HepG2 (cell line): Measurements from ENCODE around the gene EEF1AKMT3. TPM values are rescaled to one million over a fixed set of nuclear protein-coding genes. Genes with fewer than 3 reads are reported as not detected.

ENCODE experiments used
- CBFB ChIP-seq: sonication (generic); formaldehyde crosslinking; IDR thresholded peaks from 2 replicates; pipeline ENCODE4 v1.4.0; 2020; ENCODE audit warnings: missing genetic modification reagents
- ETV6 ChIP-seq: sonication (generic); formaldehyde crosslinking; conservative IDR thresholded peaks from 2 replicates; pipeline ENCODE4 v1.4.0; 2020; ENCODE audit warnings: missing genetic modification reagents
- FOSL2 ChIP-seq: sonication (generic); formaldehyde crosslinking; IDR thresholded peaks from 2 replicates; pipeline ENCODE4 v1.4.0; 2020; ENCODE audit warnings: missing genetic modification reagents
- FOXA1 ChIP-seq, 2 experiments: fragments of 450-650 bp in 1 of 2; sonication (generic) in 1 of 2; formaldehyde crosslinking in 1 of 2; IDR thresholded peaks; 2 replicates each; pipeline versions ENCODE4 v1.4.0 to v1.6.1; 2016 to 2020; ENCODE audit warnings: missing genetic modification reagents in 1 of 2
- HOXD1 ChIP-seq: sonication (generic); formaldehyde crosslinking; IDR thresholded peaks from 2 replicates; pipeline ENCODE4 v1.5.0; 2020; ENCODE audit warnings: missing genetic modification reagents
- KDM3A ChIP-seq: IDR thresholded peaks from 2 replicates; pipeline ENCODE4 v1.6.1; 2018; ENCODE audit warnings: low read depth, missing compliant biosample characterization
- MED13 ChIP-seq: sonication (generic); formaldehyde crosslinking; IDR thresholded peaks from 2 replicates; pipeline ENCODE4 v1.5.0; 2020; ENCODE audit warnings: missing genetic modification reagents
- NCOA1 ChIP-seq: sonication (generic); formaldehyde crosslinking; IDR thresholded peaks from 2 replicates; pipeline ENCODE4 v1.9.0; 2021; ENCODE audit warnings: missing genetic modification reagents
- NFKBIZ ChIP-seq: IDR thresholded peaks from 2 replicates; pipeline ENCODE4 v1.6.1; 2018; ENCODE audit warnings: missing genetic modification reagents, missing compliant biosample characterization
- PTBP1 ChIP-seq: fragments of 200-400 bp; formaldehyde crosslinking; IDR thresholded peaks from 2 replicates; pipeline ENCODE4 v1.6.1; 2018; ENCODE audit warnings: low read length, low read depth; ENCODE audit not compliant: poor library complexity, severe bottlenecking
- REPIN1 ChIP-seq: sonication (generic); formaldehyde crosslinking; IDR thresholded peaks from 2 replicates; pipeline ENCODE4 v1.8.0; 2022; ENCODE audit warnings: missing genetic modification reagents, low read depth, mild to moderate bottlenecking, borderline replicate concordance
- RFX5 ChIP-seq: IDR thresholded peaks from 2 replicates; pipeline ENCODE4 v1.6.1; 2011; ENCODE audit warnings: low read depth, low read length, improper control_type of control experiment
- SALL2 ChIP-seq: sonication (generic); formaldehyde crosslinking; IDR thresholded peaks from 2 replicates; pipeline ENCODE4 v1.8.1; 2023; ENCODE audit warnings: mild to moderate bottlenecking, missing genetic modification reagents, inconsistent platforms
- SNAPC2 ChIP-seq: sonication (generic); formaldehyde crosslinking; IDR thresholded peaks from 2 replicates; pipeline ENCODE4 v1.8.1; 2022; ENCODE audit warnings: mild to moderate bottlenecking, missing genetic modification reagents
- SP4 ChIP-seq: sonication (generic); formaldehyde crosslinking; IDR thresholded peaks from 2 replicates; pipeline ENCODE4 v1.8.1; 2023; ENCODE audit warnings: mild to moderate bottlenecking, missing genetic modification reagents
- TEAD3 ChIP-seq: optimal IDR thresholded peaks from 2 replicates; pipeline ENCODE3; 2016; ENCODE audit warnings: borderline replicate concordance
- U2AF2 ChIP-seq: fragments of 200-400 bp; formaldehyde crosslinking; IDR thresholded peaks from 2 replicates; pipeline ENCODE4 v1.6.1; 2017; ENCODE audit warnings: low read depth, mild to moderate bottlenecking, low read length
- ZBTB26 ChIP-seq: IDR thresholded peaks from 2 replicates; pipeline ENCODE4 v1.6.1; 2016; ENCODE audit warnings: missing compliant biosample characterization, missing genetic modification reagents, borderline replicate concordance
- ZBTB7A ChIP-seq: sonication (generic); formaldehyde crosslinking; IDR thresholded peaks from 2 replicates; pipeline ENCODE4 v1.8.0; 2022; ENCODE audit warnings: mild to moderate bottlenecking, missing genetic modification reagents
- ZNF207 ChIP-seq: fragments of 450-650 bp; IDR thresholded peaks from 2 replicates; pipeline ENCODE4 v1.6.1; 2016; ENCODE audit warnings: antibody characterized with exemption, borderline replicate concordance
- ZNF251 ChIP-seq: sonication (generic); formaldehyde crosslinking; IDR thresholded peaks from 2 replicates; pipeline ENCODE4 v1.9.0; 2021; ENCODE audit warnings: mild to moderate bottlenecking, missing genetic modification reagents
- ZNF335 ChIP-seq: sonication (generic); formaldehyde crosslinking; IDR thresholded peaks from 2 replicates; pipeline ENCODE4 v1.4.0; 2020; ENCODE audit warnings: missing genetic modification reagents
- ZNF496 ChIP-seq: sonication (generic); formaldehyde crosslinking; IDR thresholded peaks from 2 replicates; pipeline ENCODE4 v1.8.1; 2023; ENCODE audit warnings: mild to moderate bottlenecking, moderate library complexity, missing genetic modification reagents; ENCODE audit not compliant: insufficient replicate concordance
- ZNF557 ChIP-seq: sonication (generic); formaldehyde crosslinking; IDR thresholded peaks from 2 replicates; pipeline ENCODE4 v1.4.0; 2020; ENCODE audit warnings: missing genetic modification reagents
- ZNF607 ChIP-seq: sonication (generic); formaldehyde crosslinking; IDR thresholded peaks from 2 replicates; pipeline ENCODE4 v1.5.1; 2020; ENCODE audit warnings: missing genetic modification reagents, mild to moderate bottlenecking, borderline replicate concordance
- ZNF678 ChIP-seq: sonication (generic); formaldehyde crosslinking; IDR thresholded peaks from 2 replicates; pipeline ENCODE4 v1.4.0; 2020; ENCODE audit warnings: mild to moderate bottlenecking, missing genetic modification reagents
- polyA plus RNA-seq, 8 experiments: library from polyadenylated mRNA; depleted of rRNA in 3 of 8; stranded (reverse) in 7 of 8; unstranded in 1 of 8; fragments of >200 nt; fragmentation: Illumina TruSeq in 4 of 8; extraction: Trizol in 4 of 8; gene quantifications; 2 replicates each; pipeline versions ENCODE4 v1.2.1 to v1.2.3, GENCODE V29; 2011 to 2016; ENCODE audit warnings: low read depth in 4 of 8, missing spikeins in 1 of 8, mixed read lengths in 1 of 8; ENCODE audit not compliant: insufficient read depth in 1 of 8
- total RNA-seq, 5 experiments: library from RNA; depleted of rRNA; stranded (reverse); fragments of >200 nt; fragmentation: Illumina TruSeq; extraction: Trizol; gene quantifications; 2 replicates each; pipeline ENCODE4 v1.2.3, GENCODE V29; 2016; ENCODE audit warnings: low read depth in 1 of 5
- TF ChIP-seq, protein P1 (sequence below): sonication (generic); formaldehyde crosslinking; conservative IDR thresholded peaks from 2 replicates; pipeline ENCODE4 v1.4.0; 2020; ENCODE audit warnings: mild to moderate bottlenecking, missing genetic modification reagents, moderate library complexity

EEF1AKMT3 gene
- total and polyA plus RNA-seq, 2 of the 13 experiments (the other 11 are each of a cell fraction or from before 2014, with no cell fraction given) = 4.7 to 11.4 TPM

DNA sequence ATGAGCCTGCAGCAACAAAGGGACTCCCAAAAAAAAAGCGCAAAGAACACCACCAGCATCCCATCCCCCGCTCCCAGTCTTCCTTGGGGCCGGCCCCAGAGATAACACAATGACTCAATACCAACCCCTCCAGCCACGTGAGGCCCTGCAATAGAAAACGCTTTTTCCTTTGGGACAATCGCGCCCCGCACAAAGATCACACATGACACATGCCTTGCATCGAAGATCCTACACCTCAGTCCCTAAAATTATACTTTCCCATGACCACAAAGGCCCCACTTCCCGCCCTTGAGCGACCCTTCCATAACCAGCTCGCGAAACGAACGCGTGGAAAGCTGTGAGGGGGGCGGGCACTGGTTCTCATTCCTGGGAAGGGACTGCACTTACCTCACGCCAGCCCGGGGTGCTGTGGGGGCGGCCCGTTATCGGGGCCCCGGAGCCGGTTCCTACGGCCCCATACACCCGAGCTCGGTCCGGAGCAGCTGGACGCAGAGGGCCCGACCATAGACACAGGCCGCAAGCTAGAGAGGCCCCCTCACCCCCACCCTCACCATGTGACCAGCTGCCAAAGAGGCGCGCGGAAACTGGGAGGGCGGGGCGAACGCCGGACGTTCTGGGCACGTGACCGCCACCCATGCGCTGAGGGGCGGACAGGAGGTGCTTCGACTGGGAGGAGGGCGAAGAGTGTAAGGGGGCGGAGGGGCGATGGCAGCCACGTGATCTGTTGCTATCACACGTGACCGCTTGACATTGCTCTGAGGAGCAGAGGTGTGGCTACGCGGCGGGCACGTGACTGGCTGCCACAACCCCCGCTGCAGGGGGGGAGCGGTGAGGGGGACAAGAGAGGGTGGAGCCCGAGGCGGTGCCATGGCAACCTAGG, 20.4 kb upstream of the EEF1AKMT3 start, which contains the start of gene CDK4 (continued):
- peak; percentile 65; the same call in 1 of the 2 replicates for TF ChIP-seq MED13 (CRISPR knock-in tag)
- TF ChIP-seq ETV6 = peak; percentile 36; the same call in 1 of the 2 replicates
- TF ChIP-seq U2AF2 = peak; percentile 98
- TF ChIP-seq ZNF251 (CRISPR knock-in tag) = peak; percentile 87; the same call in 1 of the 2 replicates
- TF ChIP-seq FOSL2 (CRISPR knock-in tag) = peak; percentile 52; the same call in 1 of the 2 replicates
- peak; percentile 72 for TF ChIP-seq CBFB (CRISPR knock-in tag)
- TF ChIP-seq, protein P1, sequence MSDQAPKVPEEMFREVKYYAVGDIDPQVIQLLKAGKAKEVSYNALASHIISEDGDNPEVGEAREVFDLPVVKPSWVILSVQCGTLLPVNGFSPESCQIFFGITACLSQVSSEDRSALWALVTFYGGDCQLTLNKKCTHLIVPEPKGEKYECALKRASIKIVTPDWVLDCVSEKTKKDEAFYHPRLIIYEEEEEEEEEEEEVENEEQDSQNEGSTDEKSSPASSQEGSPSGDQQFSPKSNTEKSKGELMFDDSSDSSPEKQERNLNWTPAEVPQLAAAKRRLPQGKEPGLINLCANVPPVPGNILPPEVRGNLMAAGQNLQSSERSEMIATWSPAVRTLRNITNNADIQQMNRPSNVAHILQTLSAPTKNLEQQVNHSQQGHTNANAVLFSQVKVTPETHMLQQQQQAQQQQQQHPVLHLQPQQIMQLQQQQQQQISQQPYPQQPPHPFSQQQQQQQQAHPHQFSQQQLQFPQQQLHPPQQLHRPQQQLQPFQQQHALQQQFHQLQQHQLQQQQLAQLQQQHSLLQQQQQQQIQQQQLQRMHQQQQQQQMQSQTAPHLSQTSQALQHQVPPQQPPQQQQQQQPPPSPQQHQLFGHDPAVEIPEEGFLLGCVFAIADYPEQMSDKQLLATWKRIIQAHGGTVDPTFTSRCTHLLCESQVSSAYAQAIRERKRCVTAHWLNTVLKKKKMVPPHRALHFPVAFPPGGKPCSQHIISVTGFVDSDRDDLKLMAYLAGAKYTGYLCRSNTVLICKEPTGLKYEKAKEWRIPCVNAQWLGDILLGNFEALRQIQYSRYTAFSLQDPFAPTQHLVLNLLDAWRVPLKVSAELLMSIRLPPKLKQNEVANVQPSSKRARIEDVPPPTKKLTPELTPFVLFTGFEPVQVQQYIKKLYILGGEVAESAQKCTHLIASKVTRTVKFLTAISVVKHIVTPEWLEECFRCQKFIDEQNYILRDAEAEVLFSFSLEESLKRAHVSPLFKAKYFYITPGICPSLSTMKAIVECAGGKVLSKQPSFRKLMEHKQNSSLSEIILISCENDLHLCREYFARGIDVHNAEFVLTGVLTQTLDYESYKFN = peak; percentile 87
- TF ChIP-seq FOXA1 (IDR thresholded peaks at IDR 0.05) = no peak
- peak; percentile 47; the same call in 1 of the 2 replicates for TF ChIP-seq FOXA1 (CRISPR knock-in tag; IDR thresholded peaks at IDR 0.05)
- peak; percentile 94 for TF ChIP-seq SP4 (CRISPR knock-in tag)
- peak; percentile 81; the same call in 1 of the 2 replicates for TF ChIP-seq HOXD1 (CRISPR knock-in tag)
- no peak for TF ChIP-seq ZNF557 (CRISPR knock-in tag)
- no peak for TF ChIP-seq ZNF496
- peak; percentile 53 for TF ChIP-seq ZBTB26
- TF ChIP-seq ZNF207 = no peak
- TF ChIP-seq RFX5 = peak; percentile 94
- peak; percentile 69; the same call in 1 of the 2 replicates for TF ChIP-seq ZBTB7A (CRISPR knock-in tag)
- TF ChIP-seq SNAPC2 = peak; percentile 92
- TF ChIP-seq ZNF607 (CRISPR knock-in tag) = peak; percentile 96
- peak; percentile 79; the same call in 1 of the 2 replicates for TF ChIP-seq REPIN1
- TF ChIP-seq NFKBIZ (CRISPR knock-in tag) = peak; percentile 87
- 0 out of 2 replicates have a peak, but pooled peaks have one; percentile 81 for TF ChIP-seq ZNF678
- TF ChIP-seq KDM3A (CRISPR knock-in tag) = peak; percentile 93
- TF ChIP-seq SALL2 (CRISPR knock-in tag) = peak; percentile 98
- peak; percentile 84 for TF ChIP-seq TEAD3 (CRISPR knock-in tag)
- peak; percentile 71 for TF ChIP-seq PTBP1
- 0 out of 2 replicates have a peak, but pooled peaks have one; percentile 49 for TF ChIP-seq ZNF335 (CRISPR knock-in tag)
- TF ChIP-seq NCOA1 (CRISPR knock-in tag) = peak; percentile 51; the same call in 1 of the 2 replicates
